HepG2 (cell line): ENCODE data around the gene DNTTIP2. TPM values are rescaled to one million over a fixed set of nuclear protein-coding genes. Genes with fewer than 3 reads are reported as not detected.
"Not testable (repeated sequence)": the region's sequence is repeated elsewhere in the genome, so short reads cannot be mapped to it uniquely, and the experiment has no call there.

Source experiments
- ATAC-seq: fragments of 200-7000 bp; cut with Tn5 transposase; 3 replicates; pipeline ENCODE4 v1.9.1; 2020; ENCODE audit warnings: mild to moderate bottlenecking, moderate library complexity
- BruUV-seq: library from RNA; stranded (reverse); fragments of 400-500 nt; replicated peaks from 2 replicates; lab custom pipeline; 2021; lab: Mats Ljungman, UMichigan
- CTCF ChIA-PET: fragments of 300-600 bp; formaldehyde crosslinking; extraction: SDS; loops from one replicate; lab custom pipeline; 2021; ENCODE audit warnings: low total read pairs, inconsistent platforms, low intra/inter-chr PET ratio; lab: Yijun Ruan, JAX
- POLR2A ChIA-PET: fragments of 350-600 bp; sonication (Branson Sonifier 250); formaldehyde crosslinking; loops from one replicate; lab custom pipeline; 2020; ENCODE audit warnings: antibody characterized with exemption, inconsistent platforms; lab: Yijun Ruan, JAX
- DNase-seq: peaks from one replicate; pipeline ENCODE4 v3.0.0-alpha.2; 2015; ENCODE audit warnings: low spot score
- FAIRE-seq: peaks from 3 replicates; lab custom pipeline; 2011; peaks lifted over from hg19 to GRCh38; lab: Jason Lieb, UNC
- H2AFZ ChIP-seq: one replicate; pipeline ENCODE4 v1.6.1; 2011; ENCODE audit warnings: low read length, inconsistent platforms
- H3K27ac ChIP-seq: fragments of 300-600 bp; 3 replicates; pipeline ENCODE4 v1.8.0; 2011; ENCODE audit warnings: mixed run types, mild to moderate bottlenecking, mixed read lengths, low read length, inconsistent platforms; ENCODE audit not compliant: insufficient read depth; ENCODE audit errors: extremely low read length
- H3K27me3 ChIP-seq, 2 experiments: fragments of 200-600 bp in 1 of 2; 2 replicates in 1 of 2; 3 replicates in 1 of 2; pipeline versions ENCODE4 v1.6.0 to v1.8.0; 2011; ENCODE audit warnings: low read length in 2 of 2, mild to moderate bottlenecking in 2 of 2, moderate library complexity in 2 of 2, inconsistent platforms in 1 of 2; ENCODE audit not compliant: insufficient read depth in 2 of 2, control insufficient read depth in 1 of 2
- H3K36me3 ChIP-seq, 2 experiments: fragments of 200-600 bp in 1 of 2; replicated peaks in 1 of 2; 2 replicates in 1 of 2; 3 replicates in 1 of 2; pipeline versions ENCODE4 v1.5.1 to v1.8.0; 2011; ENCODE audit warnings: low read length in 2 of 2, inconsistent platforms in 1 of 2; ENCODE audit not compliant: insufficient read depth in 2 of 2, control insufficient read depth in 1 of 2
- H3K4me1 ChIP-seq: 2 replicates; pipeline ENCODE4 v1.5.1; 2012; ENCODE audit warnings: low read length, inconsistent platforms; ENCODE audit not compliant: insufficient read depth
- H3K4me2 ChIP-seq: 2 replicates; pipeline ENCODE4 v1.6.0; 2011; ENCODE audit warnings: low read depth, low read length, inconsistent platforms
- H3K4me3 ChIP-seq, 3 experiments: fragments of 200-600 bp in 1 of 3; sonication (generic), shearing (Covaris generic) in 1 of 3; replicated peaks in 1 of 3; 2 replicates each; pipeline ENCODE4 v1.5.1; 2011 to 2016; ENCODE audit warnings: low read length in 3 of 3, inconsistent platforms in 2 of 3, low read depth in 2 of 3, mild to moderate bottlenecking in 2 of 3, control low read depth in 1 of 3, mixed read lengths in 1 of 3; ENCODE audit not compliant: insufficient read depth in 1 of 3
- H3K79me2 ChIP-seq: one replicate; pipeline ENCODE4 v1.6.1; 2011; ENCODE audit warnings: low read length, inconsistent platforms; ENCODE audit not compliant: insufficient read depth
- H3K9ac ChIP-seq: 2 replicates; pipeline ENCODE4 v1.6.0; 2011; ENCODE audit warnings: mild to moderate bottlenecking, low read depth, low read length, inconsistent platforms; ENCODE audit not compliant: insufficient read depth
- H3K9me3 ChIP-seq: 2 replicates; pipeline ENCODE4 v1.5.1; 2012; ENCODE audit warnings: mild to moderate bottlenecking, low read length
- H4K20me1 ChIP-seq: 2 replicates; pipeline ENCODE4 v1.6.0; 2011; ENCODE audit warnings: inconsistent platforms, mild to moderate bottlenecking, low read length, moderate library complexity; ENCODE audit not compliant: insufficient read depth
- CEBPB ChIP-seq: IDR thresholded peaks from 2 replicates; pipeline ENCODE4 v1.6.1; 2011; ENCODE audit warnings: low read depth, low read length, improper control_type of control experiment, borderline replicate concordance
- FOXO4 ChIP-seq: sonication (generic); formaldehyde crosslinking; conservative IDR thresholded peaks from 2 replicates; pipeline ENCODE4 v1.8.1; 2023; ENCODE audit warnings: missing genetic modification reagents
- GATAD2A ChIP-seq: IDR thresholded peaks from 2 replicates; pipeline ENCODE4 v1.6.1; 2016
- RBFOX2 ChIP-seq: fragments of 200-400 bp; formaldehyde crosslinking; IDR thresholded peaks from 2 replicates; pipeline ENCODE4 v1.6.1; 2017; ENCODE audit warnings: low read depth, mild to moderate bottlenecking, low read length
- ZKSCAN8 ChIP-seq: IDR thresholded peaks from 2 replicates; pipeline ENCODE4 v1.6.1; 2016; ENCODE audit warnings: borderline replicate concordance, missing genetic modification reagents, missing compliant biosample characterization
- ZNF543 ChIP-seq: sonication (generic); formaldehyde crosslinking; IDR thresholded peaks from 2 replicates; pipeline ENCODE4 v1.4.0; 2020; ENCODE audit warnings: mild to moderate bottlenecking, missing genetic modification reagents
- ZNF7 ChIP-seq: IDR thresholded peaks from 2 replicates; pipeline ENCODE4 v1.6.1; 2016; ENCODE audit warnings: missing biosample characterization, missing genetic modification reagents
- ZNF713 ChIP-seq: sonication (generic); formaldehyde crosslinking; IDR thresholded peaks from 2 replicates; pipeline ENCODE4 v1.4.0; 2020; ENCODE audit warnings: mild to moderate bottlenecking, missing genetic modification reagents
- WGBS: methylation state at CpG from one replicate; pipeline ENCODE4 v1.1.6; 2017; ENCODE audit warnings: low lambda C conversion rate; 5-methylcytosine and 5-hydroxymethylcytosine counted together
- in situ Hi-C: cut with HindIII; loops from 2 replicates; pipeline ENCODE4 v1.10.0; 2017; ENCODE audit warnings: low pct_unique_long_range_greater_than_20kb; ENCODE audit not compliant: extremely low pct_ligation_motif_present
- intact Hi-C: fragments of 100-400 bp; cut with micrococcal nuclease; formaldehyde crosslinking; loops from one replicate; pipeline ENCODE4 v1.10.0; 2022; ENCODE audit not compliant: unreplicated experiment
- polyA plus RNA-seq, 8 experiments: library from polyadenylated mRNA; depleted of rRNA in 3 of 8; stranded (reverse) in 7 of 8; unstranded in 1 of 8; fragments of >200 nt; fragmentation: Illumina TruSeq in 4 of 8; extraction: Trizol in 4 of 8; gene quantifications; 2 replicates each; pipeline versions ENCODE4 v1.2.1 to v1.2.3, GENCODE V29; 2011 to 2016; ENCODE audit warnings: low read depth in 4 of 8, missing spikeins in 1 of 8, mixed read lengths in 1 of 8; ENCODE audit not compliant: insufficient read depth in 1 of 8
- total RNA-seq, 5 experiments: library from RNA; depleted of rRNA; stranded (reverse); fragments of >200 nt; fragmentation: Illumina TruSeq; extraction: Trizol; gene quantifications; 2 replicates each; pipeline ENCODE4 v1.2.3, GENCODE V29; 2016; ENCODE audit warnings: low read depth in 1 of 5

Gene DNTTIP2
- total and polyA plus RNA-seq, 2 of the 13 experiments (the other 11 are each of a cell fraction or from before 2014, with no cell fraction given): 11.4 to 63.3 TPM

GRCh38 chr1:93871366-93871765 lies 7.6 kb downstream of the DNTTIP2 start:
- Histone ChIP-seq H3K9me3 (no peaks in the 10 kb centered on the region), H3K4me3 (no peak overlapping the region), H2AFZ (no peak overlapping the region), H3K36me3 (peaks cover 17 to 70% of the 10 kb centered on the region in 2 experiments), H3K27me3 (no peaks in the 10 kb centered on the region), H3K4me2 (no peak overlapping the region), H4K20me1 (peaks cover 3% of the 10 kb centered on the region; the same call in 1 of the 2 replicates), H3K27ac (no peak overlapping the region), H3K4me1 (peaks cover 7% of the 10 kb centered on the region)
- FAIRE-seq (no peak), DNase-seq (no peak), ATAC-seq (no peak)
- no TSS peak for BruUV-seq
- CTCF ChIA-PET: no interaction called here
- in situ Hi-C loops: no loop called here
- POLR2A ChIA-PET: no interaction called here
- TF ChIP-seq ZNF713 (CRISPR knock-in tag) (no peak), RBFOX2 (0 out of 2 replicates have a peak, but pooled peaks have one; percentile 25), ZNF543 (CRISPR knock-in tag) (no peak)
- TF ChIP-seq, all 625 proteins: peak for 1
- peaks cover 5% of the 10 kb centered on the region for H3K79me2 ChIP-seq
- intact Hi-C loops: no loop called here
- 74% methylated on average over 4 of the region's 4 CpGs for WGBS
- H3K9ac ChIP-seq: no peak overlapping the region

- WGBS: 95% methylated on average over 5 of the region's 5 CpGs
- Histone ChIP-seq H3K27me3 (no peaks in the 10 kb centered on the region), H3K27ac (no peak overlapping the region), H3K9me3 (no peaks in the 10 kb centered on the region), H2AFZ (no peak overlapping the region), H3K36me3 (peaks cover 17 to 55% of the 10 kb centered on the region in 2 experiments), H3K4me1 (no peaks in the 10 kb centered on the region), H3K79me2 (no peaks in the 10 kb centered on the region), H3K4me3 (no peak overlapping the region), H3K9ac (no peak overlapping the region), H3K4me2 (no peak overlapping the region), H4K20me1 (peaks cover 3% of the 10 kb centered on the region; the same call in 1 of the 2 replicates)
- peak; percentile 33; the same call in 1 of the 2 replicates for TF ChIP-seq CEBPB
- TF ChIP-seq ZKSCAN8 (CRISPR knock-in tag): no peak
- TF ChIP-seq ZNF7 (CRISPR knock-in tag): no peak
- TF ChIP-seq GATAD2A (CRISPR knock-in tag): no peak
- TF ChIP-seq FOXO4 (CRISPR knock-in tag): no peak
- no peak for ATAC-seq
- ChIA-PET POLR2A (no interaction called here), CTCF (no interaction called here)
- in situ Hi-C loops: no loop called here
- no peak for DNase-seq
- intact Hi-C loops: no loop called here
- no TSS peak for BruUV-seq
- no peak for FAIRE-seq
Observed at GRCh38 chr1:93869653-93870052, 9.4 kb downstream of the DNTTIP2 start.

GRCh38 chr1:93868492-93868891 lies 10.5 kb downstream of the DNTTIP2 start:
- CTCF ChIA-PET: not testable (repeated sequence)
- WGBS: 91% methylated on average over 1 of the region's 1 CpG

More at GRCh38 chr1:93868492-93868891, 10.5 kb downstream of the DNTTIP2 start:
- in situ Hi-C loops, H3K4me1 ChIP-seq, BruUV-seq, H3K9me3 ChIP-seq, intact Hi-C loops, H3K27ac ChIP-seq, H2AFZ ChIP-seq, H3K27me3 ChIP-seq, H4K20me1 ChIP-seq, H3K79me2 ChIP-seq, DNase-seq, H3K4me3 ChIP-seq, H3K9ac ChIP-seq, FAIRE-seq, ATAC-seq, H3K4me2 ChIP-seq: not testable (repeated sequence)
- peaks cover 13 to 43% of the 10 kb centered on the region in 2 experiments for H3K36me3 ChIP-seq
- POLR2A ChIA-PET: interaction anchor here (0.8 kb wide), 1 partner anchor 13 kb away, joined by 3 read pairs; no protein-coding TSS in a partner anchor
